Liver (tissue), 9 donors: ENCODE results near the gene CFAP61. TPM values are rescaled to one million over a fixed set of nuclear protein-coding genes. Genes with fewer than 3 reads are reported as not detected.
"Not testable (repeated sequence)": the region's sequence is repeated elsewhere in the genome, so short reads cannot be mapped to it uniquely, and the experiment has no call there.

Experiments used
- DNase-seq: peaks from one replicate; pipeline ENCODE4 v3.0.0-alpha.2; 2017; ENCODE audit warnings: low spot score
- H3K27ac ChIP-seq, 2 donors: one replicate each; pipeline ENCODE4 v1.7.0; 2013; ENCODE audit warnings: inconsistent platforms in 2 of 2, low read length in 2 of 2, control low read depth in 1 of 2, low read depth in 1 of 2, mild to moderate bottlenecking in 1 of 2
- H3K27me3 ChIP-seq, 4 donors: one replicate each; pipeline versions ENCODE4 v1.6.1 to v1.7.0; 2013; ENCODE audit warnings: low read length in 3 of 4, inconsistent platforms in 1 of 4, mild to moderate bottlenecking in 1 of 4, moderate library complexity in 1 of 4; ENCODE audit not compliant: control insufficient read depth in 4 of 4, insufficient read depth in 4 of 4
- H3K36me3 ChIP-seq, 4 donors: one replicate each; pipeline versions ENCODE4 v1.6.1 to v1.7.0; 2013; ENCODE audit warnings: low read length in 3 of 4, mild to moderate bottlenecking in 3 of 4, low read depth in 1 of 4, moderate library complexity in 1 of 4; ENCODE audit not compliant: control insufficient read depth in 4 of 4, insufficient read depth in 3 of 4
- H3K4me1 ChIP-seq, 4 donors: one replicate each; pipeline versions ENCODE4 v1.6.1 to v1.7.0; 2013; ENCODE audit warnings: low read length in 3 of 4, mild to moderate bottlenecking in 3 of 4, moderate library complexity in 1 of 4; ENCODE audit not compliant: control insufficient read depth in 4 of 4, insufficient read depth in 4 of 4
- H3K4me3 ChIP-seq, 3 donors: one replicate each; pipeline versions ENCODE4 v1.6.1 to v1.7.0; 2013; ENCODE audit warnings: low read length in 3 of 3, control low read depth in 1 of 3, low read depth in 1 of 3, mild to moderate bottlenecking in 1 of 3
- H3K9ac ChIP-seq, 2 donors: one replicate each; pipeline ENCODE4 v1.7.0; 2013; ENCODE audit warnings: low read length in 2 of 2, mild to moderate bottlenecking in 2 of 2, moderate library complexity in 2 of 2, control low read depth in 1 of 2, low read depth in 1 of 2
- H3K9me3 ChIP-seq, 4 donors: one replicate each; pipeline versions ENCODE4 v1.6.1 to v1.7.0; 2013; ENCODE audit warnings: low read length in 3 of 4; ENCODE audit not compliant: control insufficient read depth in 4 of 4
- ATF3 ChIP-seq: IDR thresholded peaks from 2 replicates; pipeline ENCODE4 v1.6.1; 2016; ENCODE audit warnings: antibody characterized with exemption
- CTCF ChIP-seq: fragments of 150-350 bp; IDR thresholded peaks from 2 replicates; pipeline ENCODE4 v1.5.1; 2017; ENCODE audit warnings: improper control_type of control experiment, low read depth, low read length; ENCODE audit not compliant: missing input control
- EGR1 ChIP-seq, 2 donors: IDR thresholded peaks; 2 replicates each; pipeline ENCODE4 v1.6.1; 2016 to 2018; ENCODE audit warnings: antibody characterized with exemption in 2 of 2, low read depth in 2 of 2
- FOXA1 ChIP-seq: IDR thresholded peaks from 2 replicates; pipeline ENCODE4 v1.6.1; 2016; ENCODE audit warnings: antibody characterized with exemption
- FOXA2 ChIP-seq: IDR thresholded peaks from 2 replicates; pipeline ENCODE4 v1.6.1; 2016; ENCODE audit warnings: antibody characterized with exemption
- GABPA ChIP-seq, 2 donors: IDR thresholded peaks in 1 of 2; conservative IDR thresholded peaks in 1 of 2; 2 replicates each; pipeline ENCODE4 v1.6.1; 2016; ENCODE audit warnings: antibody characterized with exemption in 2 of 2, mild to moderate bottlenecking in 1 of 2, moderate library complexity in 1 of 2
- HNF4G ChIP-seq: IDR thresholded peaks from 2 replicates; pipeline ENCODE4 v1.6.1; 2016; ENCODE audit warnings: antibody characterized with exemption
- JUND ChIP-seq, 2 donors: IDR thresholded peaks; 2 replicates each; pipeline ENCODE4 v1.6.1; 2016; ENCODE audit warnings: antibody characterized with exemption in 2 of 2
- MAX ChIP-seq: IDR thresholded peaks from 2 replicates; pipeline ENCODE4 v1.6.1; 2016; ENCODE audit warnings: antibody characterized with exemption
- NR2F2 ChIP-seq: IDR thresholded peaks from 2 replicates; pipeline ENCODE4 v1.6.1; 2016; ENCODE audit warnings: antibody characterized with exemption
- RAD21 ChIP-seq, 2 donors: IDR thresholded peaks; 2 replicates each; pipeline ENCODE4 v1.6.1; 2016; ENCODE audit warnings: antibody characterized with exemption in 2 of 2, mild to moderate bottlenecking in 2 of 2
- REST ChIP-seq: IDR thresholded peaks from 2 replicates; pipeline ENCODE4 v1.6.1; 2016; ENCODE audit warnings: antibody characterized with exemption, mild to moderate bottlenecking
- RXRA ChIP-seq, 2 donors: IDR thresholded peaks; 2 replicates each; pipeline ENCODE4 v1.6.1; 2017 to 2018; ENCODE audit warnings: antibody characterized with exemption in 2 of 2, mild to moderate bottlenecking in 1 of 2
- SP1 ChIP-seq: IDR thresholded peaks from 2 replicates; pipeline ENCODE4 v1.6.1; 2018; ENCODE audit warnings: antibody characterized with exemption, mild to moderate bottlenecking
- TAF1 ChIP-seq: conservative IDR thresholded peaks from 2 replicates; pipeline ENCODE4 v1.6.1; 2016; ENCODE audit warnings: antibody characterized with exemption, mild to moderate bottlenecking
- YY1 ChIP-seq: IDR thresholded peaks from 2 replicates; pipeline ENCODE4 v1.6.1; 2016; ENCODE audit warnings: antibody characterized with exemption, mild to moderate bottlenecking
- ZBTB33 ChIP-seq: IDR thresholded peaks from 2 replicates; pipeline ENCODE4 v1.6.1; 2016; ENCODE audit warnings: antibody characterized with exemption
- WGBS: extraction: QIAGEN DNeasy Blood & Tissue Kit; methylation state at CpG from one replicate; pipeline ENCODE4 v1.1.7; 2013; 5-methylcytosine and 5-hydroxymethylcytosine counted together
- polyA plus RNA-seq, 2 donors: library from polyadenylated mRNA; stranded (reverse) in 1 of 2; unstranded in 1 of 2; fragments of 200-250 nt in 1 of 2; fragments of >200 nt in 1 of 2; fragmentation: Nextera tagmentation in 1 of 2; extraction: Ambion mirVana in 1 of 2; gene quantifications; one replicate each; pipeline versions ENCODE4 v1.2.1 to v1.2.3, GENCODE V29; 2013 to 2015
- total RNA-seq, 2 donors: library from RNA; depleted of rRNA; stranded (reverse); fragments of >200 nt; gene quantifications; one replicate each; pipeline ENCODE4 v1.2.3, GENCODE V29; 2014
- donor health status: healthy.
- donor health status: healthy.
- donor health status: healthy.
- donor health status: healthy.
- donor health status: healthy.

CFAP61 gene
- total and polyA plus RNA-seq, 4 donors = 0.05 TPM; not detected in 3

GRCh38 chr20:20355503-20355902 is 303.2 kb downstream of the CFAP61 start:
- H3K9me3 ChIP-seq, H3K4me3 ChIP-seq, H3K36me3 ChIP-seq, DNase-seq, H3K27ac ChIP-seq, H3K27me3 ChIP-seq, H3K9ac ChIP-seq, H3K4me1 ChIP-seq: not testable (repeated sequence)

- Histone ChIP-seq H3K27ac (no peak overlapping the region), H3K27me3 (peaks cover 0 to 13% (median 7%) of the 10 kb centered on the region in 4 donors), H3K36me3 (no peaks in the 10 kb centered on the region), H3K9me3 (no peaks in the 10 kb centered on the region), H3K4me1 (peaks cover 0 to 7% (median 5%) of the 10 kb centered on the region in 4 donors), H3K9ac (no peak overlapping the region), H3K4me3 (no peak overlapping the region)
- no peak for DNase-seq
- no peak for TF ChIP-seq JUND (IDR thresholded peaks at IDR 0.05)
- no peak for TF ChIP-seq ATF3
- no peak for TF ChIP-seq NR2F2
- no peak for TF ChIP-seq SP1
- TF ChIP-seq FOXA1 = no peak
- TF ChIP-seq RXRA (IDR thresholded peaks at IDR 0.05) = no peak
- no peak for TF ChIP-seq TAF1
- TF ChIP-seq HNF4G = no peak
- TF ChIP-seq CTCF = no peak
- no peak for TF ChIP-seq REST
- TF ChIP-seq MAX = no peak
- TF ChIP-seq FOXA2 = no peak
- no peak for TF ChIP-seq EGR1 (IDR thresholded peaks at IDR 0.05; ENCODE audit: low read depth in 2 of 2)
Measured at GRCh38 chr20:20358801-20359200, 306.5 kb downstream of the CFAP61 start.

GRCh38 chr20:20359628-20360027 is 307.3 kb downstream of the CFAP61 start:
- Histone ChIP-seq H3K4me1 (peaks cover 0 to 13% (median 10%) of the 10 kb centered on the region in 4 donors), H3K4me3 (no peak overlapping the region), H3K27ac (no peak overlapping the region), H3K27me3 (peaks cover under 1 to 13% (median 7%) of the 10 kb centered on the region in 4 donors), H3K36me3 (no peaks in the 10 kb centered on the region), H3K9ac (no peak overlapping the region), H3K9me3 (no peaks in the 10 kb centered on the region)
- no peak for DNase-seq
- WGBS = 84% methylated on average over 6 of the region's 6 CpGs
- TF ChIP-seq SP1 = no peak
- TF ChIP-seq ZBTB33 = no peak
- no peak for TF ChIP-seq ATF3
- TF ChIP-seq EGR1 (IDR thresholded peaks at IDR 0.05; ENCODE audit: low read depth in 2 of 2) = no peak
- TF ChIP-seq YY1 = no peak
- no peak for TF ChIP-seq FOXA2
- TF ChIP-seq GABPA (IDR thresholded peaks at IDR 0.05 in 1 of 2, conservative IDR thresholded peaks at IDR 0.05 in 1 of 2) = no peak
- no peak for TF ChIP-seq REST
- no peak for TF ChIP-seq RXRA (IDR thresholded peaks at IDR 0.05)
- no peak for TF ChIP-seq RAD21 (IDR thresholded peaks at IDR 0.05)
- no peak for TF ChIP-seq HNF4G
- TF ChIP-seq FOXA1 = no peak
